Astrocyte (in vitro differentiated cells and primary cell): Measurements from ENCODE around the gene PKP1. TPM values are rescaled to one million over a fixed set of nuclear protein-coding genes. Genes with fewer than 3 reads are reported as not detected.

ENCODE experiments used
- DNase-seq: peaks from one replicate; pipeline ENCODE4 v3.0.0-alpha.2; 2010; ENCODE audit warnings: low read depth
- FAIRE-seq: peaks from 2 replicates; lab custom pipeline; 2011; peaks lifted over from hg19 to GRCh38; lab: Jason Lieb, UNC
- H2AFZ ChIP-seq: 2 replicates; pipeline ENCODE4 v1.6.0; 2012; ENCODE audit warnings: low read depth, low read length, inconsistent platforms
- H3K27ac ChIP-seq: 2 replicates; pipeline ENCODE4 v1.5.1; 2011; ENCODE audit warnings: low read depth, low read length, inconsistent platforms
- H3K27me3 ChIP-seq: 2 replicates; pipeline ENCODE4 v1.6.0; 2011; ENCODE audit warnings: low read length, inconsistent platforms; ENCODE audit not compliant: insufficient read depth
- H3K36me3 ChIP-seq: 2 replicates; pipeline ENCODE4 v1.5.1; 2011; ENCODE audit warnings: low read length, inconsistent platforms; ENCODE audit not compliant: insufficient read depth
- H3K4me1 ChIP-seq: 2 replicates; pipeline ENCODE4 v1.5.1; 2011; ENCODE audit warnings: low read length, inconsistent platforms; ENCODE audit not compliant: insufficient read depth
- H3K4me2 ChIP-seq: 2 replicates; pipeline ENCODE4 v1.6.0; 2012; ENCODE audit warnings: low read length, inconsistent platforms
- H3K4me3 ChIP-seq: 2 replicates; pipeline ENCODE4 v1.5.1; 2011; ENCODE audit warnings: low read depth, mild to moderate bottlenecking, low read length, inconsistent platforms; ENCODE audit not compliant: insufficient read depth
- H3K79me2 ChIP-seq: 2 replicates; pipeline ENCODE4 v1.6.0; 2012; ENCODE audit warnings: mild to moderate bottlenecking, low read length, inconsistent platforms; ENCODE audit not compliant: insufficient read depth
- H3K9ac ChIP-seq: 2 replicates; pipeline ENCODE4 v1.6.0; 2012; ENCODE audit warnings: mild to moderate bottlenecking, low read length, inconsistent platforms
- H3K9me3 ChIP-seq: 2 replicates; pipeline ENCODE4 v1.5.1; 2012; ENCODE audit warnings: low read depth, mild to moderate bottlenecking, low read length, inconsistent platforms; ENCODE audit not compliant: insufficient read depth
- H4K20me1 ChIP-seq: 2 replicates; pipeline ENCODE4 v1.6.0; 2012; ENCODE audit warnings: low read length, inconsistent platforms; ENCODE audit not compliant: insufficient read depth
- H3K27ac Mint-ChIP-seq: one replicate; pipeline ENCODE4 v1.8.0; 2021; ENCODE audit warnings: mild to moderate bottlenecking, mixed read lengths; ENCODE audit not compliant: unreplicated experiment
- H3K27me3 Mint-ChIP-seq: one replicate; pipeline ENCODE4 v1.8.0; 2021; ENCODE audit warnings: low read depth, mixed read lengths; ENCODE audit not compliant: unreplicated experiment
- H3K36me3 Mint-ChIP-seq: one replicate; pipeline ENCODE4 v1.8.0; 2021; ENCODE audit warnings: low read depth, mixed read lengths; ENCODE audit not compliant: unreplicated experiment
- H3K4me1 Mint-ChIP-seq: one replicate; pipeline ENCODE4 v1.8.0; 2021; ENCODE audit warnings: low read depth, mixed read lengths; ENCODE audit not compliant: unreplicated experiment
- H3K4me3 Mint-ChIP-seq: one replicate; pipeline ENCODE4 v1.8.0; 2021; ENCODE audit warnings: mild to moderate bottlenecking, moderate library complexity, mixed read lengths; ENCODE audit not compliant: unreplicated experiment
- H3K9me3 Mint-ChIP-seq: one replicate; pipeline ENCODE4 v1.8.0; 2021; ENCODE audit warnings: mild to moderate bottlenecking, mixed read lengths; ENCODE audit not compliant: unreplicated experiment
- EZH2 ChIP-seq: IDR thresholded peaks from 2 replicates; pipeline ENCODE4 v1.6.1; 2012; ENCODE audit warnings: mild to moderate bottlenecking, low read length, inconsistent platforms; ENCODE audit not compliant: insufficient read depth
- total RNA-seq: library from RNA; stranded (reverse); gene quantifications from 2 replicates; pipeline ENCODE4 v1.2.1, GENCODE V29; 2021
- TF ChIP-seq, protein P1 (sequence below): IDR thresholded peaks from 2 replicates; pipeline ENCODE4 v1.5.1; 2011; ENCODE audit warnings: low read depth, mild to moderate bottlenecking, inconsistent platforms, low read length, moderate library complexity; ENCODE audit not compliant: insufficient read depth

The PKP1 gene
- total RNA-seq, 1 donor from 2014 or later, result 0.07 TPM

DNA sequence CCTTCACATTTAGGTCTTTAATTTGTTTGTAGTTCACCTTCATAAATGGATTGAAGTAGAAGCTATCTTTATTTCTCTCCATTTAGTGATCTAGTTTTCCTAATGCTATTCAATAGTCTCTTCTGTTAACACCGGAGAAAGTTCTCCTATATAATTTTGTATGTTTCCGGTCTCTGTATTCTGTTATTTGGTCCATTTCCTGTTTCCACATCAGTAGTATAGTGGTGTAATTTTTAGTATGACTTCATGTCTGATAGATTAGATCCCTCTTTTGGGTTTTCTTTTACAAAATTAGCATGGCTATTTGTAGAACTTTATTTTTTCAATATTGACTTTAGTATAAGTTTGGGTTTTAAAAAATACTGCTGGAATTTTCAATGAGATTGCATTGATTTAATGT is 41.6 kb upstream of the PKP1 start:
- no peak overlapping the region for H2AFZ ChIP-seq
- H3K4me3 ChIP-seq, result no peak overlapping the region
- FAIRE-seq, result no peak

DNA sequence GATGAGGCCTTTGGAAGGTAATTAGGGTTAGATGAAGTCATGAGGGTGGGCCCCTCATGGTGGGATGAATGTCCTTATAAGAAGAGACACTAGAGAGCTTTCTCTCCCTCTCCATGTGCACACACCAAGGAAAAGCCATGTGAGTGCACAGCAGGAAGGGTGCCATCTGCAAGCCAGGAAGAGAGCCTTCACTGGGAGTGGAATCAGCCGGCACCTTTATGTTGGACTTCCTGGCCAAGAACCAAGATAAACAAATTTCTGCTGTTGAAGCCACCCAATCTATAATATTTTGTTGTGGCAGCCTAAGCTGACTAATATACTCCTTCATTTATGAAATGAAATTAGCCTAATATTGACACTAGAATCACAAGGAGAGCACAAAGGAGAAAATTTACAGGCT is 38.2 kb upstream of the PKP1 start:
- no peak overlapping the region for H3K27ac ChIP-seq
- H2AFZ ChIP-seq, result no peak overlapping the region
- H3K36me3 Mint-ChIP-seq, result peaks cover 2% of the 10 kb centered on the region
- no peaks in the 10 kb centered on the region for H3K79me2 ChIP-seq
- no peaks in the 10 kb centered on the region for H3K36me3 ChIP-seq
- DNase-seq (no peak), FAIRE-seq (no peak)
- no peak for TF ChIP-seq EZH2
- TF ChIP-seq, protein P1, sequence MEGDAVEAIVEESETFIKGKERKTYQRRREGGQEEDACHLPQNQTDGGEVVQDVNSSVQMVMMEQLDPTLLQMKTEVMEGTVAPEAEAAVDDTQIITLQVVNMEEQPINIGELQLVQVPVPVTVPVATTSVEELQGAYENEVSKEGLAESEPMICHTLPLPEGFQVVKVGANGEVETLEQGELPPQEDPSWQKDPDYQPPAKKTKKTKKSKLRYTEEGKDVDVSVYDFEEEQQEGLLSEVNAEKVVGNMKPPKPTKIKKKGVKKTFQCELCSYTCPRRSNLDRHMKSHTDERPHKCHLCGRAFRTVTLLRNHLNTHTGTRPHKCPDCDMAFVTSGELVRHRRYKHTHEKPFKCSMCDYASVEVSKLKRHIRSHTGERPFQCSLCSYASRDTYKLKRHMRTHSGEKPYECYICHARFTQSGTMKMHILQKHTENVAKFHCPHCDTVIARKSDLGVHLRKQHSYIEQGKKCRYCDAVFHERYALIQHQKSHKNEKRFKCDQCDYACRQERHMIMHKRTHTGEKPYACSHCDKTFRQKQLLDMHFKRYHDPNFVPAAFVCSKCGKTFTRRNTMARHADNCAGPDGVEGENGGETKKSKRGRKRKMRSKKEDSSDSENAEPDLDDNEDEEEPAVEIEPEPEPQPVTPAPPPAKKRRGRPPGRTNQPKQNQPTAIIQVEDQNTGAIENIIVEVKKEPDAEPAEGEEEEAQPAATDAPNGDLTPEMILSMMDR, result no peak
- H3K4me1 Mint-ChIP-seq, result no peaks in the 10 kb centered on the region
- no peaks in the 10 kb centered on the region for H3K4me1 ChIP-seq
- H3K9me3 ChIP-seq, result no peaks in the 10 kb centered on the region
- H3K4me3 ChIP-seq, result no peak overlapping the region
- no peaks in the 10 kb centered on the region for H3K9me3 Mint-ChIP-seq
- H4K20me1 ChIP-seq, result no peaks in the 10 kb centered on the region
- H3K4me3 Mint-ChIP-seq, result no peak overlapping the region
- no peak overlapping the region for H3K27ac Mint-ChIP-seq
- H3K27me3 ChIP-seq, result peaks cover 31% of the 10 kb centered on the region
- H3K4me2 ChIP-seq, result no peak overlapping the region
- H3K9ac ChIP-seq, result no peak overlapping the region
- H3K27me3 Mint-ChIP-seq, result peaks cover 15% of the 10 kb centered on the region

More for the DNA sequence above, 41.6 kb upstream of the PKP1 start:
- no peak for DNase-seq
- TF ChIP-seq, protein P1, result no peak
- TF ChIP-seq EZH2, result no peak
- no peaks in the 10 kb centered on the region for H3K4me1 Mint-ChIP-seq
- Histone ChIP-seq H3K4me1 (no peaks in the 10 kb centered on the region), H3K9ac (no peak overlapping the region), H3K4me2 (no peak overlapping the region), H3K79me2 (no peaks in the 10 kb centered on the region), H3K9me3 (no peaks in the 10 kb centered on the region), H4K20me1 (no peaks in the 10 kb centered on the region), H3K27me3 (peaks cover 31% of the 10 kb centered on the region), H3K27ac (no peak overlapping the region), H3K36me3 (no peaks in the 10 kb centered on the region)
- no peaks in the 10 kb centered on the region for H3K9me3 Mint-ChIP-seq
- no peak overlapping the region for H3K4me3 Mint-ChIP-seq
- peaks cover 10% of the 10 kb centered on the region for H3K27me3 Mint-ChIP-seq
- H3K27ac Mint-ChIP-seq, result no peak overlapping the region
- peaks cover 3% of the 10 kb centered on the region for H3K36me3 Mint-ChIP-seq

DNA sequence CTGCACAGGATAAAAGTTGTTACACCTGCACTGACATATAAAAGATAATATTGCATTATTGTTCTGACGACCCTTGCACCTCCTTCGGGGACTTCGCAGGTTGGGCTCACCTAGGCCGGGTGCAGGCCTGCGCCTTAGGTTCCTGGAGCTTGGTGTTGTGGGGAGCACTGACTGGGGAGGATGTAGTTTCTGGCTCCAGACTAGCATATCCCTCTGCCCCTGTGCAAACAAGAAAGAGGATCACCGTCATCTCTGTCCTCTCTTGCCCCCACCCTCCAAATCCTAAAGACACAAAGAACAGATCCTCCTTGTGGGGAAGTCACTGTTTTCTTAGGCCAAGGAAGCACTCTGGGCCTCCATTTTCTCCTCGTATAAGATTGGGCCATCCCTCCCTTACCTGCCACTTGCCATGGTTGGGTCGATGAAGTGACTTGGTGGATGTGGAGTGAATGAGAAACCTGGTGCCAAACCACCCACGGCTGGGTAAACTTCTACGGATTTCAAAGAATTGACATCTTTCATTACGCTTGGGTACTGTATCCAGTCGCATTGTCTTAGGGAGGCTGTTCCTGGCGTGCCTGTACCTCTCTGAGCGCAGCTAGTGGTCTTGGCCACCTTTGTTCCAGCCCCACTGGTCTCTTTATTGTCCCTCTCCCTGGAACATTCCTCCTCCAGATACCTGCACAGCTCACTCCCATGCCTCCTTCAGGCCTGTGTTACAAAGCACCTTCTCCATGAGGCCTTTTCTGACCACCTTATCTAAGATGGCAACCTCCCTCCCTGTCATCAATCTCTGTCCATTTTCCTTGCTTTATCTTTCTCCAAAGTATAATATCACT is 34.4 kb upstream of the PKP1 start:
- FAIRE-seq, result no peak
- no peaks in the 10 kb centered on the region for H3K36me3 Mint-ChIP-seq
- DNase-seq, result no peak

More for the DNA sequence above, 34.4 kb upstream of the PKP1 start:
- Histone ChIP-seq H3K9ac (no peak overlapping the region), H3K9me3 (no peaks in the 10 kb centered on the region), H3K4me1 (no peaks in the 10 kb centered on the region), H3K4me2 (no peak overlapping the region), H3K27ac (no peak overlapping the region), H4K20me1 (no peaks in the 10 kb centered on the region), H2AFZ (no peak overlapping the region), H3K4me3 (no peak overlapping the region), H3K79me2 (no peaks in the 10 kb centered on the region), H3K36me3 (no peaks in the 10 kb centered on the region), H3K27me3 (peaks cover 10% of the 10 kb centered on the region)
- Mint-ChIP-seq H3K4me3 (no peak overlapping the region), H3K27ac (no peak overlapping the region), H3K9me3 (no peaks in the 10 kb centered on the region), H3K27me3 (peaks cover 39% of the 10 kb centered on the region), H3K4me1 (no peaks in the 10 kb centered on the region)
- TF ChIP-seq, protein P1, result no peak
- no peak for TF ChIP-seq EZH2
